DMS79 (cell line): ENCODE measurements around the gene NAV2.
"Not testable (repeated sequence)": the region's sequence is repeated elsewhere in the genome, so short reads cannot be mapped to it uniquely, and the experiment has no call there.

Experiments
- DNase-seq: peaks from one replicate; lab custom pipeline; 2025; lab: John Stamatoyannopoulos, UW

NAV2 gene

GRCh38 chr11:19927403-19927802, 214.8 kb downstream of the NAV2 start:
- DNase-seq, result not testable (repeated sequence)

DNA sequence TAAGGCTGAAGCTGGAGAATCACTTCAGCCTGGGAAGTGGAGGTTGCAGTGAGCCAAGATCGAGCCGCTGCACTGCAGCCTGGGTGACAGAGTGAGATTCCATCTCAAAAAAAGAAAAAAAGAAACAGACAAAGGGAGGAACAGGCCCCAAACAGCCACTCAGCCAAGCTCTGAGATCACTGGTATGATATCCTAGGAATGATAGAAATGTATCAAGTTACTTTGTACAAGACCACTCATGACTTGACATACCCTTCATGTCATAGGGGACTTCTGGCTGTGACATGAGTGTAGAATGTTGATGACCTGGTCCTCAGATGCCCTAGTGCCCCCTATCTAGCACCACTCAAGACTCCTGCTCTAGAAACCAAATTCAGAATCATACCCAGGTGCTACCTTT, 216.5 kb downstream of the NAV2 start:
- no peak for DNase-seq

DNA sequence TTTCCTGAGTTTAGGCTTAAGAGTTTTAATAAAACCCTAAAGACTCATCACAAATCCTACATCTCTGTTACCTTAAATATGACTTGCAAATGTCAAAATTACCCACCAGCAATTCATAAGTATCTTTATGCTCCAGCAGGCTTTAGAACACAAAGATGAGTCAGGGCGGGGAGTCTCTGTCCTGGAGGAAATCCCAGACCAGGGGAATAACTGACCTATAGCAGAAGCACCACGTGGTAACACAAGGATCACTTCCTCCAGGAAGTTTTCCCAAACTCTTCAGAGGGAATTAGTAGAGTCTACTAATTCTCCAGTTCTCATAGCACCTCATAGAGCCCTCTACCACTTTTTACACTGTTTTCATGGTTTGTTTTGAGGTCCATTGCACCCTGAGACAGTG, 217.0 kb downstream of the NAV2 start:
- DNase-seq, result no peak

- no peak for DNase-seq
These were observed 218.6 kb downstream of the NAV2 start for GRCh38 chr11:19931141-19931770.

DNA sequence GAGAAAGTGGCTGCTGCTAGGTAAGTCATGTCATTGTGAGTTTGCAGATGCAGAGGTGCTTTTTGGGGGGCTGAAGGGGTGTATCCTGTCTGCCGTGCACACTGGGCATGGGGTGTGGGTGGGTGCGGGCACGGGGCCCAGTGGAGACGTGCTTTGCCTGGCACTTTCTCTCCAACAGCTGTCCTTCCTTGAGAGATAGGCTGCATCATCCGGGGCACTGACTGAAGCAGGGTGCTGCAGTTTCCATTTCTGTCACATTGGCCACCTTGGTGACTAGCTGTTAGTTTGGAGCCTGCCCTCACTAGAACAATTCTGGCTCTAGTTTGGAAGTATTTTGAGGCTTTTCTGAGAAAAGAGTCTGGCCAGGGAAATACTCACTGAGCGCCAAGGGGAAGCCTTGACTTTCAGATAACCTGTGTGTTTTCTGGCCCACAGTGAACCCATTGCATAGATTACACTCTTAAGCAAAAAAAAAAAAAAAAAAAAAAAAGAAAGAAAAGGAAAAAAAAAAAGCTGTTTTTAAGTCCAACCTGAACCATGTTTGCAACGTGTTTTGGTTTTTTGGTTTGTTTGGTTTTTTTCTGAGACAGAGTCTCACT, 219.2 kb downstream of the NAV2 start:
- DNase-seq, result no peak

DNA sequence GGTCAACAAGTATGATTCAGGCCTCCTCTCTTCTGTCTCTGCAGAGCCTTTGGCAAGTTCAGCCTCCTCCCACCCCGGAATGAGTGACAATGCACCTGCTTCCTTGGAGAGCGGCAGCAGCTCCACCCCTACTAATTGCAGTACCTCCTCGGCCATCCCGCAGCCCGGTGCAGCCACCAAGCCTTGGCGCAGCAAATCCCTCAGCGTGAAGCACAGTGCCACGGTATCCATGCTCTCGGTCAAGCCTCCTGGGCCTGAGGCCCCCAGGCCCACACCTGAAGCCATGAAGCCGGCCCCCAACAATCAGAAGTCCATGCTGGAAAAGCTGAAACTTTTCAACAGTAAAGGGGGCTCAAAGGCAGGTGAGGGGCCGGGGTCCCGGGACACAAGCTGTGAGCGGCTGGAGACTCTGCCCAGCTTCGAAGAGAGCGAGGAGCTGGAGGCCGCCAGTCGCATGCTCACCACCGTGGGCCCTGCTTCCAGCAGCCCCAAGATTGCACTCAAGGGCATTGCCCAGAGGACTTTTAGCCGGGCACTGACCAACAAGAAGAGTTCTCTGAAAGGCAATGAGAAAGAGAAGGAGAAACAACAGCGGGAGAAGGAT, 220.6 kb downstream of the NAV2 start:
- no peak for DNase-seq

DNA sequence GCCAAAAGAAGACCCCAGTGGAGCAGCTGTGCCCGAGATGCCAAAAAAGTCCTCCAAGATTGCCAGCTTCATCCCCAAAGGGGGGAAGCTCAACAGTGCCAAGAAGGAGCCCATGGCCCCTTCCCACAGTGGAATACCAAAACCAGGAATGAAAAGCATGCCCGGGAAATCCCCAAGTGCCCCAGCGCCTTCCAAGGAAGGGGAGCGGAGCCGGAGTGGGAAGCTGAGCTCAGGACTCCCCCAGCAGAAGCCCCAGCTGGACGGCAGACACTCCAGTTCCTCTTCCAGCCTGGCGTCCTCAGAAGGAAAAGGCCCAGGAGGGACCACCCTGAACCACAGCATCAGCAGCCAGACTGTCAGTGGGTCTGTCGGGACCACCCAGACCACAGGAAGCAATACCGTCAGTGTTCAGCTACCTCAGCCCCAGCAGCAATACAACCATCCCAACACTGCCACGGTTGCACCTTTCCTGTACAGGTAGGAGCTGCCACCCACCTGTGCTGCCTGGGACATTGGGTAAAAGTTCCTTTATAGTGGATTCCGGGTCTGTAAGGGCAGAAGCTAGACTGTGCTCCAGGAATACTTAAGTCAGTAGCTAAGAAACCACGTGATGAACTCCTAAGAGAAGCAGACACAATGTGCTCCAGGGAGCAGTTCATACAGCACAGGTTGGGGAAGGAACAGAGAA, 221.3 kb downstream of the NAV2 start:
- DNase-seq, result no peak

DNA sequence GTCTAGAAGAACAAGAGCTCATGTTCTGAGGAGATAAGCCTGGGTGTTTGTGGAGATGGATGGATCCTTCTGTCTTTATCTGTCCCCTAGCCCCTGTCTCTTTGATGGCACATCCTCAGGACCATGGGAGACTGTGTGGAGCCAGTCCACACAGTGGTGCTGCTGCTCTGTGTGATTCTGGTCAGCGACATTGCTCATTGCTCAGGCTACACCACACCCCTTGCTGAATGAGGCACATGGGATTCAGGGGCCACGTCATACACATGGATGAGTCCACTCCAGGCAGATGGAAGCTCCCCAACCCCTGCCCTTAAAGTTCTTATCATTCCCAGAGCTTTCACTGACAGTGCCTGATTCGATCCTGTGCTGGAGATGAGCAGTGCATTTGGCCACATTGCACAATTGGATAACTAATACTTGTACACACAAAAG, 222.2 kb downstream of the NAV2 start:
- DNase-seq, result no peak

- no peak for DNase-seq
These were observed 222.9 kb downstream of the NAV2 start for GRCh38 chr11:19935507-19935906.

- DNase-seq, result no peak
These were observed 223.8 kb downstream of the NAV2 start for GRCh38 chr11:19936461-19936860.

GRCh38 chr11:19938169-19938856, 225.7 kb downstream of the NAV2 start:
- no peak for DNase-seq

GRCh38 chr11:19938866-19939265, 226.2 kb downstream of the NAV2 start:
- DNase-seq, result no peak

DNA sequence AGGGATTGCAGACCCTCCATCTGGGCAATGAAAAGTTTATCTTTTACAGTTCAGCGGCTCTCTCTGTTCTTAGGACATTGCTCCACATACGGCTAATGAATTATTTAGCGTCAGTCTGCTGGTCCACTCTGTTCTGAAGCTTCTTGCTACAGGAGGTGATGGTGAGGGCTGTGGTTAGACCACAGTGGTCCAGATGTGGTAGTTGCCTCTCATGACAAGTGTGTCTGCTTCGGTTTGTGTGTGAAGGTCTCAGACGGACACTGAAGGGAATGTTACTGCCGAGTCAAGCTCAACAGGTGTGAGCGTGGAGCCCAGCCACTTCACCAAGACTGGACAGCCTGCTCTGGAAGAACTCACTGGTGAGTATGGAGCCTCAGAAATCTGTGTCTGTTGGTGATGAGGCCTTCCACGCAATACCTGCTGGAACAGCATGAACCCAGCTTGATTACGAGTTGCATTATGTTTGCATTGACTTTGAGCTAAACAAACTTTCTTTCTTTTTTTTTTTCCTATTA, 226.8 kb downstream of the NAV2 start:
- no peak for DNase-seq

- no peak for DNase-seq
These were observed 228.2 kb downstream of the NAV2 start for GRCh38 chr11:19940831-19941230.

DNA sequence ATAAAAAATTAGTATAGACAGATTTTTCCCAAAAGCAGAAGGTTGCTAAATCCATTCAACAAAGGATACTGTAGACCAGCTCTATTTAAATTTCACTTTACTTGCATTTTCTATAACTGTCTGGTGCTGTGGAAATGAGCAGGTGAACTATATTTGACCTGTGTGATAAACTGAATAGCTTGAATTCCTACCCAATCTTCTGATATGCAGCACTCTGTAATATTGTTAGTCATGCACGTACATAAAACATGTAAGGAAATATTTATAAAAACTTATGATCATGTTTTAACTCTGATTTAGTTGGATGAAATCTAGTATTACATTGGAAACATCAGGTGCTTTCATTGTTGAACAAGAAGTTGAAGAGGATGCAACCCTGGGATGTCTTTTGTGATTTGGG, 234.0 kb downstream of the NAV2 start:
- no peak for DNase-seq

GRCh38 chr11:19947537-19948114, 235.0 kb downstream of the NAV2 start:
- no peak for DNase-seq

- DNase-seq, result no peak
These were observed 237.0 kb downstream of the NAV2 start for GRCh38 chr11:19949606-19950005.

DNA sequence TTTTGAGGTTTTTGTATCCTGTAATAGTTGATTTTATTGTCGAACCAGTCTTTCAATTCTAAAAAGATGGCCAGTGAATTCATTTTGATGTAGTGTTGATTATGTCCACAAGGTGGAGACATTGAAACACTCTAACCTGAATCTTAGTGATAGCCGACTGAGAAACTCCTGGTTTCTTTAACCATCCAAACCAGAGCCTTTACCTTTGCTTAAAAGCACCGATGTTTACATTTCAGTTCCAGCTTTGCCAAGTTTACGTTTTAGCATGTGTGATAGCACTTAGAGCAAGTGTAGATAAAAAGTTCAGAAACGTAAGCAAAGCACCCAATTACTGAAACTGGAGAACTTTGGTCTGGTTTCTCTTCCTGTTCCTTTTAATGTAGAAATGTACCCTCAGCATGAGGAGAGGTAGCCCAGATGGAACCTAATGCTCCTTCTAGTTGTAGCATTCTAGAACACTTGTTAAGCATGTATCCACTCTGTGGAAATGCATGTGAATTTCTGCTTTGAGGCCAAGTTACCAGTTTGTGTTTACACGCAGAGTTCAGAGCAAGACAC, 239.0 kb downstream of the NAV2 start:
- DNase-seq, result peak; percentile 64

- no peak for DNase-seq
These were observed 239.5 kb downstream of the NAV2 start for GRCh38 chr11:19952116-19952605.

- DNase-seq, result no peak
These were observed 240.3 kb downstream of the NAV2 start for GRCh38 chr11:19952911-19953310.

- DNase-seq, result no peak
These were observed 240.7 kb downstream of the NAV2 start for GRCh38 chr11:19953336-19953735.
